ENCODE results near the gene CDHR2. TPM values are rescaled to one million over a fixed set of nuclear protein-coding genes. Genes with fewer than 3 reads are reported as not detected.
A peak's percentile ranks its signal among the peaks of the same experiment; 100 is the strongest.

The CDHR2 gene
- total RNA-seq, 1 donor from 2014 or later = 0.45 TPM

GRCh38 chr5:176606032-176606431, 56.9 kb downstream of the CDHR2 start:
- H3K27me3 Mint-ChIP-seq (ENCODE audit: low read depth) = peaks cover 31% of the 10 kb centered on the region
- peaks cover 10% of the 10 kb centered on the region for H3K4me1 Mint-ChIP-seq
- no peak overlapping the region for H3K27ac Mint-ChIP-seq
- no peaks in the 10 kb centered on the region for H3K9me3 Mint-ChIP-seq
- DNase-seq (ENCODE audit: low spot score in 2 of 2, unreplicated experiment in 2 of 2) = no peak
- TF ChIP-seq CTCF (IDR thresholded peaks at IDR 0.05; ENCODE audit: unreplicated experiment) = no peak
- no peak overlapping the region for H3K4me3 Mint-ChIP-seq
- H3K36me3 Mint-ChIP-seq = no peaks in the 10 kb centered on the region

- peaks cover 35% of the 10 kb centered on the region for H3K27me3 Mint-ChIP-seq (ENCODE audit: low read depth)
- no peaks in the 10 kb centered on the region for H3K9me3 Mint-ChIP-seq
- no peaks in the 10 kb centered on the region for H3K36me3 Mint-ChIP-seq
- no peak for DNase-seq (ENCODE audit: low spot score in 2 of 2, unreplicated experiment in 2 of 2)
- no peak for TF ChIP-seq CTCF (IDR thresholded peaks at IDR 0.05; ENCODE audit: unreplicated experiment)
- no peak overlapping the region for H3K27ac Mint-ChIP-seq
- peaks cover 10% of the 10 kb centered on the region for H3K4me1 Mint-ChIP-seq
- no peak overlapping the region for H3K4me3 Mint-ChIP-seq
Observed at GRCh38 chr5:176606875-176607274, 57.7 kb downstream of the CDHR2 start.

GRCh38 chr5:176608142-176608705, 59.1 kb downstream of the CDHR2 start:
- peaks cover 39% of the 10 kb centered on the region for H3K27me3 Mint-ChIP-seq (ENCODE audit: low read depth)
- peak overlapping the region; percentile 75 for H3K4me3 Mint-ChIP-seq
- no peak for DNase-seq (ENCODE audit: low spot score in 2 of 2, unreplicated experiment in 2 of 2)
- H3K9me3 Mint-ChIP-seq = no peaks in the 10 kb centered on the region
- TF ChIP-seq CTCF (IDR thresholded peaks at IDR 0.05; ENCODE audit: unreplicated experiment) = no peak
- H3K36me3 Mint-ChIP-seq = no peaks in the 10 kb centered on the region
- H3K27ac Mint-ChIP-seq = no peak overlapping the region
- H3K4me1 Mint-ChIP-seq = peaks cover 10% of the 10 kb centered on the region

- no peak for DNase-seq (ENCODE audit: low spot score in 2 of 2, unreplicated experiment in 2 of 2)
- Mint-ChIP-seq H3K4me1 (peaks cover 10% of the 10 kb centered on the region), H3K27me3 (ENCODE audit: low read depth) (peaks cover 44% of the 10 kb centered on the region), H3K36me3 (no peaks in the 10 kb centered on the region), H3K27ac (no peak overlapping the region), H3K4me3 (peak overlapping the region; percentile 75), H3K9me3 (no peaks in the 10 kb centered on the region)
- TF ChIP-seq CTCF (IDR thresholded peaks at IDR 0.05; ENCODE audit: unreplicated experiment) = no peak
Observed at GRCh38 chr5:176608937-176609723, 60.0 kb downstream of the CDHR2 start.

- H3K27me3 Mint-ChIP-seq (ENCODE audit: low read depth) = peaks cover 48% of the 10 kb centered on the region
- peak; percentile 65 to 78 for DNase-seq (ENCODE audit: low spot score in 2 of 2, unreplicated experiment in 2 of 2)
- no peak for TF ChIP-seq CTCF (IDR thresholded peaks at IDR 0.05; ENCODE audit: unreplicated experiment)
- no peak within 1 kb of the TSS for H3K27ac Mint-ChIP-seq
- H3K9me3 Mint-ChIP-seq = no peaks in the 10 kb centered on the region
- peak within 1 kb of the TSS; percentile 75 for H3K4me3 Mint-ChIP-seq
- H3K36me3 Mint-ChIP-seq = no peaks in the 10 kb centered on the region
- H3K4me1 Mint-ChIP-seq = peaks cover 10% of the 10 kb centered on the region
Observed at GRCh38 chr5:176609724-176610434, 60.7 kb downstream of the CDHR2 start, which contains the start of gene GPRIN1. TSS of gene GPRIN1 (minus strand) at chr5:176610156. CDS start at chr5:176599834, 10,322 bp downstream.

Data from mesothelial cell of epicardium (in vitro differentiated cells).